HFFc6 (cell line): ENCODE data around the gene SNX30. TPM values are rescaled to one million over a fixed set of nuclear protein-coding genes. Genes with fewer than 3 reads are reported as not detected.

Experiments used
- DNase-seq: peaks from one replicate; pipeline ENCODE4 v3.0.0-alpha.2; 2018
- H3K27ac Mint-ChIP-seq: 2 replicates; pipeline ENCODE4 v1.8.0; 2020; ENCODE audit warnings: mild to moderate bottlenecking, mixed read lengths
- H3K27me3 Mint-ChIP-seq: 2 replicates; pipeline ENCODE4 v1.8.0; 2021; ENCODE audit warnings: mild to moderate bottlenecking, moderate library complexity, mixed read lengths; ENCODE audit not compliant: insufficient read depth
- H3K36me3 Mint-ChIP-seq: 2 replicates; pipeline ENCODE4 v1.8.0; 2021; ENCODE audit warnings: low read depth, mixed read lengths
- H3K4me1 Mint-ChIP-seq: 2 replicates; pipeline ENCODE4 v1.8.0; 2020; ENCODE audit warnings: low read depth, mixed read lengths
- H3K4me3 Mint-ChIP-seq: 2 replicates; pipeline ENCODE4 v1.8.0; 2020; ENCODE audit warnings: mild to moderate bottlenecking, moderate library complexity, mixed read lengths
- H3K9me3 Mint-ChIP-seq: 2 replicates; pipeline ENCODE4 v1.8.0; 2020; ENCODE audit warnings: mild to moderate bottlenecking, mixed read lengths
- CTCF ChIP-seq: fragments of 200-600 bp; sonication (generic); IDR thresholded peaks from 2 replicates; pipeline ENCODE4 v1.5.0; 2021; ENCODE audit warnings: antibody characterized with exemption, mild to moderate bottlenecking
- total RNA-seq, 6 experiments: library from RNA; stranded (reverse); fragmentation: NEBNext Ultra II Directional; extraction: Animal tissue kit (Norgen Biotek cat#: 25700); gene quantifications; 2 replicates in 1 of 6; 3 replicates in 5 of 6; pipeline ENCODE4 v1.2.3, GENCODE V29; 2021

The SNX30 gene
- total RNA-seq, 6 experiments from 2014 or later = 11.1 to 14.9 (median 13.9) TPM

DNA sequence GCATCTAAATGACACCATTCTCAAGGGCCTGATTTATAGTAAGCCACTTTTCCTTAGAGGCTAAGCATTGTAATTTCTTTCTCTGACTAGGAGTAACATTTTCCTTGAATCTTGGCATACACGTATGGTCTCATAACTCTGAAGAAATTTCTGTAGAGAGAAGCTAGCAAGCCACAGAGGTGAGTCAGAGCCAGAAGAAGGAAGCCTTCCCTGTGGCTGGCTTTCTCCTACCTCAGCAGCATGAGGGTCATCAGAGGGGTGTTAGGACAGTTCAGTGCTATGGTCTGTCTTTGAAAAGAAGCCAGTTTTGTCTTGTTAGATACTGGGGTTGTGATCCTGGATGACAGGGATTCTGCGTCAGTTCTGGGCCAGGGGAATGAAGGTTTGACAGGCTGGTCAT is 3.2 kb downstream of the SNX30 start:
- peaks cover 9% of the 10 kb centered on the region for H3K36me3 Mint-ChIP-seq
- DNase-seq = peak; percentile 91
- H3K4me3 Mint-ChIP-seq = peak overlapping the region; percentile 58
- H3K9me3 Mint-ChIP-seq = no peaks in the 10 kb centered on the region
- H3K27me3 Mint-ChIP-seq = no peaks in the 10 kb centered on the region; the same call in 1 of the 2 replicates
- TF ChIP-seq CTCF = no peak
- H3K4me1 Mint-ChIP-seq = peaks cover 81% of the 10 kb centered on the region
- peak overlapping the region; percentile 89 for H3K27ac Mint-ChIP-seq

- H3K27ac Mint-ChIP-seq = peak overlapping the region; percentile 89
- peak; percentile 63 for DNase-seq
- peaks cover 76% of the 10 kb centered on the region for H3K4me1 Mint-ChIP-seq
- peak overlapping the region; percentile 51 for H3K4me3 Mint-ChIP-seq
- H3K9me3 Mint-ChIP-seq = no peaks in the 10 kb centered on the region
- peaks cover 9% of the 10 kb centered on the region for H3K36me3 Mint-ChIP-seq
- H3K27me3 Mint-ChIP-seq = no peaks in the 10 kb centered on the region; the same call in 1 of the 2 replicates
- TF ChIP-seq CTCF = no peak
Observed at GRCh38 chr9:112754578-112754977, 4.0 kb downstream of the SNX30 start.

DNA sequence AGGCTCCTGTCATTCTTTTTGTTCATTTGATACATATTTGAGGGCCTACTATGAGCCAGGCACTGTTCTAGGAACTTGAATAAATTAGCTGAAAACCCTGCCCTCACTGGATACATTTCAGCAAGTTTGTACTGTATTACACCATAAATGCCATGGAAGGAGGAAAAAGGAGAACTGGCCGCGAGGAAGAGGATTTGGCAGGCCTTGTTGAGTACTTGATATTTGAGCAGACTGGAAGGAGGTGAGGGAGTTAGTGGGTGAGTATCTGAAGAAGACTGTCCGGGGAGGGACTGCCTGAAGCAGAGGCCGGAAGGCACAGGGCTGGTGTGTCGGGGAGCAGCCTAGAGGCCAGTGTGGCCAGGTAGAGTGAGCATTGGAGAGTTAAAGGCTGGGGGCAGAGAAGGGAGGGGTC is 4.5 kb downstream of the SNX30 start:
- no peaks in the 10 kb centered on the region; the same call in 1 of the 2 replicates for H3K27me3 Mint-ChIP-seq
- peak overlapping the region; percentile 89 for H3K27ac Mint-ChIP-seq
- H3K4me1 Mint-ChIP-seq = peaks cover 72% of the 10 kb centered on the region
- peaks cover 9% of the 10 kb centered on the region for H3K36me3 Mint-ChIP-seq
- no peak for TF ChIP-seq CTCF
- no peaks in the 10 kb centered on the region for H3K9me3 Mint-ChIP-seq
- H3K4me3 Mint-ChIP-seq = peak overlapping the region; percentile 51
- DNase-seq = no peak

DNA sequence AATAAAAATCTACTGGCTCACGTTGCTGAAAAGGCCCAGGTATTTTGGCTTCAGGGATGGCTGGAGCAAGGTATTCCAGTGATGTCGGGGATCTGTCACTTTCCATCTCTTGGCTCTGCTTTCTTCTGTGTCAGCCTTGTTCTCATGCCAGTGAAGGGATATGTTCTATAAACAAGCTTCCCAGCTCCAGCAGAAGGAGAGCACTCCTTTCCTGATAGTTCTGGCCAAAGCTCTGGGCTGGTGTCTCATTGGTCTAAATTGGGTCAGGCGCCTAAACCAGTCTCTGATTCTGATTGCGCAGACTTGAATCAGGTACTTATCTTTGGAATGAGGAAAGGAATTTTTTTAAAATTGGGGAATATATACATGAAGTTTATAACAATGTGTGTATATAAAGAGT is 5.1 kb downstream of the SNX30 start:
- H3K36me3 Mint-ChIP-seq = peaks cover 5% of the 10 kb centered on the region; the same call in 1 of the 2 replicates
- H3K27me3 Mint-ChIP-seq = no peaks in the 10 kb centered on the region; the same call in none of the 2 replicates
- peak overlapping the region; percentile 26 for H3K4me3 Mint-ChIP-seq
- no peak for TF ChIP-seq CTCF
- no peak for DNase-seq
- peaks cover 70% of the 10 kb centered on the region for H3K4me1 Mint-ChIP-seq
- H3K27ac Mint-ChIP-seq = peak overlapping the region; percentile 89
- H3K9me3 Mint-ChIP-seq = no peaks in the 10 kb centered on the region

GRCh38 chr9:112757282-112757883 is 6.8 kb downstream of the SNX30 start:
- Mint-ChIP-seq H3K9me3 (no peaks in the 10 kb centered on the region), H3K27ac (peak overlapping the region; percentile 65), H3K36me3 (peaks cover 5% of the 10 kb centered on the region; the same call in 1 of the 2 replicates), H3K27me3 (no peaks in the 10 kb centered on the region; the same call in none of the 2 replicates), H3K4me3 (peak overlapping the region; percentile 9; the same call in 1 of the 2 replicates), H3K4me1 (peaks cover 77% of the 10 kb centered on the region)
- DNase-seq = peak; percentile 33
- no peak for TF ChIP-seq CTCF
